HL-60 (cell line): ENCODE results near the gene SVBP.
"Not testable (repeated sequence)": the region's sequence is repeated elsewhere in the genome, so short reads cannot be mapped to it uniquely, and the experiment has no call there.

ENCODE experiments used
- DNase-seq, 2 experiments: peaks; one replicate each; pipeline ENCODE4 v3.0.0-alpha.2; 2010 to 2020; ENCODE audit warnings: low read depth in 1 of 2, low spot score in 1 of 2
- H3K27ac ChIP-seq: fragments of 250-450 bp; sonication (Bioruptor Pico); replicated peaks from 2 replicates; pipeline ENCODE4 v1.5.1; 2020; ENCODE audit warnings: mild to moderate bottlenecking, moderate library complexity
- H3K27me3 ChIP-seq: fragments of 250-450 bp; sonication (Bioruptor Pico); 2 replicates; pipeline ENCODE4 v1.5.1; 2021; ENCODE audit warnings: mild to moderate bottlenecking, moderate library complexity; ENCODE audit not compliant: insufficient read depth, poor library complexity, severe bottlenecking
- H3K4me3 ChIP-seq: replicated peaks from 2 replicates; pipeline ENCODE4 v1.5.1; 2011; ENCODE audit warnings: mild to moderate bottlenecking, control low read depth, low read length; ENCODE audit not compliant: insufficient read depth
- CTCF ChIP-seq: IDR thresholded peaks from one replicate; pipeline ENCODE4 v1.5.1; 2011; ENCODE audit warnings: low read length, control low read depth, inconsistent platforms; ENCODE audit not compliant: insufficient read depth
- GABPA ChIP-seq: IDR thresholded peaks from 2 replicates; pipeline ENCODE4 v1.6.1; 2012; ENCODE audit warnings: low read depth
- POLR2AphosphoS5 ChIP-seq: IDR thresholded peaks from 2 replicates; pipeline ENCODE4 v1.6.1; 2012; ENCODE audit warnings: low read depth
- REST ChIP-seq: IDR thresholded peaks from 2 replicates; pipeline ENCODE4 v1.6.1; 2012; ENCODE audit warnings: low read depth; ENCODE audit not compliant: insufficient replicate concordance
- SPI1 ChIP-seq: IDR thresholded peaks from 2 replicates; pipeline ENCODE4 v1.6.1; 2012; ENCODE audit warnings: low read depth, mild to moderate bottlenecking, borderline replicate concordance

The SVBP gene

DNA sequence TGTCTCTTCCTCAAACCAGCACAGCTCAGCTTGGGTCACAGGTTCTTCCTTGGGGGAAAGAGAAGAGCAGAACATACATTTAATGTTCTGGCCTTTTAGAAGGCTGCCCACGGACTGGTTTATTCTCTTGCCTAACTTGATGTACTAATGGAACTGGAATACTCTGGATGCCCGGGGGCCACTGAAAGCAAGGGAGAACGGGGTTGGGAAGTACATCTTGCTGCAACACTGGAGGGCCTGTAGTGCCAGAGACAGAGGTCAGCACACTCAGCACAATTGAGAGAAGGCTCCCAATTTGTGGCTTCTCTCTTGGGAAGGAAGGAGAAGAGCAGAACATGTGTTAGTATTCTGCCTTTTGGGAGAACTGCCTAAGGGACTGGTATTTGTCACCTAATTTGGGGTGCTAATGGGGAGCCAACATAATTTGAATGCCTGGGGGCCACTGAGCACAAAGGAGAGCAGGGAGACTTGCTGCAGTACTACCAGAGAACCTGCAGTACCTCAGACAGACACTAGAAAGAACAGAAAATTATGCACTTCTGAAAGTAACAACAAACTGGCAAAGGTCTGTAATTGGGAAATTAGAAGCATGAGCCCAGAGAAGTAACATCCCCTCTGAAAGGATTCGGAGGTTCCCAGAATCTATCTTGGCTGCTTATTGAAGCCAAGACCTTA lies 43.3 kb upstream of the SVBP start:
- Histone ChIP-seq H3K4me3 (no peak overlapping the region), H3K27ac (no peak overlapping the region), H3K27me3 (no peaks in the 10 kb centered on the region)
- DNase-seq, result no peak
- TF ChIP-seq SPI1 (no peak), GABPA (no peak), CTCF (no peak), REST (no peak), POLR2AphosphoS5 (no peak)

- not testable (repeated sequence) for H3K27me3 ChIP-seq, H3K4me3 ChIP-seq, H3K27ac ChIP-seq, DNase-seq
These were observed 42.2 kb upstream of the SVBP start for GRCh38 chr1:42859366-42859765.

GRCh38 chr1:42856554-42856953 lies 39.4 kb upstream of the SVBP start:
- H3K27ac ChIP-seq, DNase-seq, H3K27me3 ChIP-seq, H3K4me3 ChIP-seq: not testable (repeated sequence)

DNA sequence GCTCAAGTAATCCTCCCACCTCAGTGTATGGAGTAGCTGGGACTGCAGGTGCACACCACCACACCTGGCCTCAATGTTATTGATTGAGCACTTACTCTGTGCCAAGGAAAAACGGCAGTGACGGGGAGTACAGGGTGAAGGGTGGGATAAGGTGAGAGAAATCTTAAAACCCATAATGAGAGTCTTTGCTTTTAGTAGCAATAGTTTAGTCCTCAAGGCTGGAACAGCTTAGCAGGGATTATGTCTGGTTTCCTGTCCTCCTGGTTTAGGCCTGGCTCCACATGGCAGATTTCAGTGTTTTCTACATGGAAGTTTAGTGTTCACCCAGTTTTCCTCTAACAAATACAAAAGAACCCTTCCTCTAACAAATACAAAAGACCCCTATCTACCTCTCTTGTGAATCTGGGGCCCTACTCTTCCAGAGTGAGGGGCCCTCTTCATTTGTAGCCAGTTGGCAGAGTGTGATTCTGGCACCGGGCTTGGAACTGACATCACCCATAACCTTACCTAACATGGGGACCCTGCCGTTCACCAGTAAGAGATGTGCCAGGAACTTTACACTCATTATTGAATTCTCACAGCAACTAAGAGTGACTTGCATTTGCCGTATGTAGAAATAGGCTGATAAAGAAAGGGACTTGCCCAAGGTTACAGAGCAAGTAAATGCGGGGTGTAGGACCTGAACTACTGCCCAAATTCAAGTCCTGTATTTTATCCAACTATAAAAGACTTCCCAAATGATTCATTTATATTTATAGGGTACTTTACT lies 36.1 kb upstream of the SVBP start:
- DNase-seq, result no peak
- no peak overlapping the region for H3K27ac ChIP-seq

More for the DNA sequence above, 36.1 kb upstream of the SVBP start:
- TF ChIP-seq CTCF (no peak), GABPA (no peak), REST (no peak), POLR2AphosphoS5 (no peak), SPI1 (no peak)
- Histone ChIP-seq H3K27me3 (no peaks in the 10 kb centered on the region), H3K4me3 (no peak overlapping the region)
